K562 (cell line): ENCODE data around the gene LYZL4. TPM values are rescaled to one million over a fixed set of nuclear protein-coding genes. Genes with fewer than 3 reads are reported as not detected.

Source experiments
- CBFA2T3 ChIP-seq: fragments of 450-650 bp; IDR thresholded peaks from 2 replicates; pipeline ENCODE4 v1.6.1; 2017
- EP300 ChIP-seq: IDR thresholded peaks from 2 replicates; pipeline ENCODE4 v1.6.1; 2012; ENCODE audit warnings: low read length, improper control_type of control experiment
- ETS1 ChIP-seq: conservative IDR thresholded peaks from 2 replicates; pipeline ENCODE4 v1.6.1; 2011; ENCODE audit warnings: low read depth, mild to moderate bottlenecking, low read length; ENCODE audit not compliant: control insufficient read depth
- FOXK2 ChIP-seq, 2 experiments: fragments of 450-650 bp; IDR thresholded peaks in 1 of 2; conservative IDR thresholded peaks in 1 of 2; 2 replicates each; pipeline ENCODE4 v1.6.1; 2016; ENCODE audit warnings: low read depth in 2 of 2, mild to moderate bottlenecking in 1 of 2
- FOXM1 ChIP-seq, 2 experiments: fragments of 450-650 bp in 1 of 2; sonication (generic) in 1 of 2; formaldehyde crosslinking in 1 of 2; IDR thresholded peaks; 2 replicates each; pipeline versions ENCODE4 v1.6.1 to v1.9.0; 2017 to 2022; ENCODE audit warnings: low read depth in 2 of 2, mild to moderate bottlenecking in 2 of 2, missing genetic modification reagents in 1 of 2, moderate library complexity in 1 of 2
- GABPA ChIP-seq: fragments of 200-800 bp; sonication (Bioruptor generic); conservative IDR thresholded peaks from 2 replicates; pipeline ENCODE4 v1.6.1; 2016; ENCODE audit warnings: low read depth, missing genetic modification characterization, missing compliant biosample characterization
- HDAC3 ChIP-seq: fragments of 450-650 bp; IDR thresholded peaks from 2 replicates; pipeline ENCODE4 v1.6.1; 2018; ENCODE audit warnings: borderline replicate concordance, mild to moderate bottlenecking, moderate library complexity; ENCODE audit not compliant: partially characterized antibody
- HSF4 ChIP-seq: fragments of 250-450 bp; sonication (Bioruptor Pico); IDR thresholded peaks from 2 replicates; pipeline ENCODE4 v2.1.2; 2022; ENCODE audit warnings: mild to moderate bottlenecking, moderate library complexity, borderline replicate concordance
- KAT7 ChIP-seq: sonication (generic); formaldehyde crosslinking; IDR thresholded peaks from 2 replicates; pipeline ENCODE4 v1.8.0; 2022; ENCODE audit warnings: missing genetic modification reagents, mild to moderate bottlenecking, borderline replicate concordance
- MEIS2 ChIP-seq: fragments of 450-650 bp; IDR thresholded peaks from 2 replicates; pipeline ENCODE4 v1.6.1; 2014; ENCODE audit warnings: mild to moderate bottlenecking; ENCODE audit not compliant: partially characterized antibody
- PTTG1 ChIP-seq: fragments of 450-650 bp; IDR thresholded peaks from 2 replicates; pipeline ENCODE4 v1.6.1; 2016; ENCODE audit warnings: low read depth, mild to moderate bottlenecking, missing genetic modification characterization, missing compliant biosample characterization
- RCOR1 ChIP-seq, 2 experiments: IDR thresholded peaks; 2 replicates each; pipeline ENCODE4 v1.6.1; 2012; ENCODE audit warnings: low read depth in 2 of 2, low read length in 2 of 2, borderline replicate concordance in 1 of 2, improper control_type of control experiment in 1 of 2
- SIX5 ChIP-seq, 2 experiments: IDR thresholded peaks; 2 replicates each; pipeline ENCODE4 v1.6.1; 2011; ENCODE audit warnings: low read length in 2 of 2, borderline replicate concordance in 1 of 2, low read depth in 1 of 2, mild to moderate bottlenecking in 1 of 2, moderate library complexity in 1 of 2; ENCODE audit not compliant: insufficient read depth in 1 of 2
- SMARCE1 ChIP-seq: fragments of 450-650 bp; IDR thresholded peaks from 2 replicates; pipeline ENCODE4 v1.7.1; 2016; ENCODE audit warnings: mild to moderate bottlenecking
- SPI1 ChIP-seq: IDR thresholded peaks from 2 replicates; pipeline ENCODE4 v1.6.1; 2011; ENCODE audit warnings: low read depth, low read length, control low read depth, borderline replicate concordance
- U2AF1 ChIP-seq: fragments of 200-400 bp; formaldehyde crosslinking; optimal IDR thresholded peaks from 2 replicates; pipeline ENCODE3; 2017; ENCODE audit warnings: mild to moderate bottlenecking, low read depth, low read length, moderate library complexity
- ZNF134 ChIP-seq: fragments of 250-450 bp; sonication (Bioruptor Pico); conservative IDR thresholded peaks from 2 replicates; pipeline ENCODE4 v1.4.0; 2020
- ZNF174 ChIP-seq: fragments of 250-450 bp; sonication (Bioruptor Pico); IDR thresholded peaks from 2 replicates; pipeline ENCODE4 v1.4.0; 2020; ENCODE audit warnings: mild to moderate bottlenecking
- ZNF224 ChIP-seq: sonication (generic); formaldehyde crosslinking; IDR thresholded peaks from 2 replicates; pipeline ENCODE4 v1.8.0; 2022; ENCODE audit warnings: mild to moderate bottlenecking, missing genetic modification reagents
- ZNF277 ChIP-seq: fragments of 250-450 bp; sonication (Bioruptor Pico); IDR thresholded peaks from 2 replicates; pipeline ENCODE4 v1.8.0; 2022; ENCODE audit warnings: inconsistent platforms, mild to moderate bottlenecking, moderate library complexity, borderline replicate concordance
- ZNF3 ChIP-seq: fragments of 250-450 bp; sonication (Bioruptor Pico); IDR thresholded peaks from 2 replicates; pipeline ENCODE4 v1.5.0; 2021; ENCODE audit warnings: mild to moderate bottlenecking, moderate library complexity
- ZNF444 ChIP-seq: fragments of 250-450 bp; sonication (Bioruptor Pico); IDR thresholded peaks from 2 replicates; pipeline ENCODE4 v1.4.0; 2020; ENCODE audit warnings: mild to moderate bottlenecking, moderate library complexity
- ZNF445 ChIP-seq: fragments of 250-450 bp; sonication (Bioruptor Pico); IDR thresholded peaks from 2 replicates; pipeline ENCODE4 v1.4.0; 2020; ENCODE audit warnings: low read depth, mild to moderate bottlenecking, moderate library complexity
- ZNF79 ChIP-seq: fragments of 250-450 bp; sonication (Bioruptor Pico); IDR thresholded peaks from 2 replicates; pipeline ENCODE4 v1.4.0; 2020; ENCODE audit warnings: low read depth, mild to moderate bottlenecking, moderate library complexity
- polyA plus RNA-seq, 8 experiments: library from polyadenylated mRNA; depleted of rRNA in 4 of 8; stranded (reverse) in 5 of 8; unstranded in 3 of 8; fragments of >200 nt; fragmentation: Nextera tagmentation in 2 of 8; fragmentation: Illumina TruSeq in 1 of 8; extraction: Ambion mirVana in 2 of 8; extraction: Trizol in 1 of 8; gene quantifications; 2 replicates each; pipeline versions ENCODE4 v1.2.1 to v1.2.3, GENCODE V29; 2011 to 2014; ENCODE audit warnings: inconsistent platforms in 1 of 8, missing spikeins in 1 of 8
- total RNA-seq, 7 experiments: library from RNA; depleted of rRNA in 6 of 7; stranded (reverse); fragments of >200 nt in 6 of 7; fragmentation: Illumina TruSeq in 2 of 7; extraction: Trizol in 2 of 7; gene quantifications; 2 replicates each; pipeline versions ENCODE4 v1.2.1 to v1.2.3, GENCODE V29; 2011 to 2021; ENCODE audit warnings: low replicate concordance in 1 of 7
- TF ChIP-seq, protein P1 (sequence below): sonication (generic); formaldehyde crosslinking; IDR thresholded peaks from 2 replicates; pipeline ENCODE4 v1.8.0; 2022; ENCODE audit warnings: missing genetic modification reagents, mild to moderate bottlenecking, moderate library complexity, borderline replicate concordance

LYZL4 gene
- total and polyA plus RNA-seq, 9 of the 15 experiments (the other 6 are each of a cell fraction or from before 2014, with no cell fraction given): not detected

DNA sequence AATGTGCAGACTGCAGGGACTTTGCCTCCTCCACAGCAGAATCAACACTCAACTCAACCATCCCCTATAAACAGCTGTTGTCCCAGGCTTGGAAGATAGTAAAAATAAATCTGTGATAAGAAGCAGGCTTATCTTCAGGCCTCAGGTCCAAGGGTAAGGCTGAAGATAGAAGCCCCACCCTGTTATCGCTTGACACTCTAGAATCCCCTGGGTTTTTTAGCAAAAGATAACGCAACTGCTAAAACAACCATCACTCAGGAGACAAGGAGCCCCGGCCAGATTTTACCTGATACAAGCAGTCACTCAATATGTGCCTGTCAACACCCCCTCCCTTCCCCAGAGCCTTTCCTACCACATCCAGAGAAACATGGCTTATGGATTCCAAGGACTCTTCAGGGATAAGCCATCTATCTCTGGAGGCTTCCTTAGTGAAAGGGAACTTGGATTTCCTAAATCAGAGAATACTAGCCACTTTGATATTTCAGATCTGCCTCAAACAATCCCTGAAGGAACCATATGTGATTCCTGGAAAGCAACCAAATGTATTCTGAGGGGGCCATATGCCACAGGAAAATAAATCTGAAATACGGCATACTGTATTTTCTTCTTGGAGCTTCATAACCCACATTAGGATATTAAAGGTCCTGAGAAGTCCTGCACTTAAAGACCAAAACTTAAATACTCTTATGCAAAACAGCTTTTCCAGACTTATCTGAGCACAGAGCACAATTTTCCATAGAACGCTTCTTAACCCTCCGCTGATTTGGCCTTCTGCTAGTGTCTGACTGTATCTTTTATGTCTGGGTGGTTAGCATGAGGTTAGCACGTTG is 60.4 kb downstream of the LYZL4 start (continued):
- TF ChIP-seq, protein P1, sequence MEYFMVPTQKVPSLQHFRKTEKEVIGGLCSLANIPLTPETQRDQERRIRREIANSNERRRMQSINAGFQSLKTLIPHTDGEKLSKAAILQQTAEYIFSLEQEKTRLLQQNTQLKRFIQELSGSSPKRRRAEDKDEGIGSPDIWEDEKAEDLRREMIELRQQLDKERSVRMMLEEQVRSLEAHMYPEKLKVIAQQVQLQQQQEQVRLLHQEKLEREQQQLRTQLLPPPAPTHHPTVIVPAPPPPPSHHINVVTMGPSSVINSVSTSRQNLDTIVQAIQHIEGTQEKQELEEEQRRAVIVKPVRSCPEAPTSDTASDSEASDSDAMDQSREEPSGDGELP (CRISPR knock-in tag): peak; percentile 44; the same call in 1 of the 2 replicates
- TF ChIP-seq ZNF3 (CRISPR knock-in tag) (no peak), PTTG1 (tag) (no peak), ZNF79 (no peak), ZNF445 (CRISPR knock-in tag) (0 out of 2 replicates have a peak, but pooled peaks have one; percentile 49), ZNF174 (CRISPR knock-in tag) (no peak), GABPA (no peak), HDAC3 (peak; percentile 57), U2AF1 (no peak), SPI1 (no peak), SIX5 (IDR thresholded peaks at IDR 0.05; ENCODE audit: borderline replicate concordance in 1 of 2, insufficient read depth in 1 of 2, low read depth in 1 of 2, low read length in 2 of 2) (no peak), RCOR1 (IDR thresholded peaks at IDR 0.05; ENCODE audit: borderline replicate concordance in 1 of 2, low read depth in 2 of 2, low read length in 2 of 2) (peak; percentile 69 to 96; a peak in 3 of 4 replicates), ETS1 (no peak), CBFA2T3 (peak; percentile 94), SMARCE1 (peak; percentile 53; the same call in 1 of the 2 replicates), MEIS2 (peak; percentile 70), KAT7 (CRISPR knock-in tag) (no peak), EP300 (peak; percentile 83), FOXM1 (IDR thresholded peaks at IDR 0.05; ENCODE audit: low read depth) (peak; percentile 91), FOXM1 (CRISPR knock-in tag; IDR thresholded peaks at IDR 0.05; ENCODE audit: low read depth) (no peak), FOXK2 (conservative IDR thresholded peaks at IDR 0.05 in 1 of 2, IDR thresholded peaks at IDR 0.05 in 1 of 2; ENCODE audit: low read depth in 2 of 2) (no peak), ZNF134 (0 out of 2 replicates have a peak, but pooled peaks have one; percentile 38), ZNF224 (CRISPR knock-in tag) (no peak), ZNF277 (CRISPR knock-in tag) (no peak), ZNF444 (CRISPR knock-in tag) (no peak), HSF4 (CRISPR knock-in tag) (no peak; the same call in 1 of the 2 replicates)
